ENCODE data around the gene ARL14EPL. TPM values are rescaled to one million over a fixed set of nuclear protein-coding genes. Genes with fewer than 3 reads are reported as not detected.

Gene ARL14EPL
- total RNA-seq, 2 experiments from 2014 or later = not detected

DNA sequence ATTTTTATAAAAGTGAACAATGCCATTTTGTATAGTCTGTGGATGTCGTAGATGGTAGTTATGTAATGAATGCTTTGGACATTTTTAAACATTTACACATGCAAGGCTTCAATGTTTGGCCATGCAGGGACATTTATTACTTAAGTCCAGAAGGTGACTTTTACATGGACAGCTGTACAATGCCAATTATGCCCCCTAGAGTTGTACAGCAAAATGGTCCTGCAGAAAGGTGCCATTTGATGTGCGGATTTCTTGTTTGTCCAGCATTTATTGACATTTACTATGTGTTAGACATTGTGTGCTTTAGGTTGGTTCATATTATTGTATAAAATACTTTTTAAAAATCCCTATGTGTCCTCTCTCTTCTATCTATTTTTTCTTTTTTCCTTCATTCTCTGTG, 30.1 kb downstream of the ARL14EPL start:
- POLR2A ChIA-PET = no interaction called here
- Mint-ChIP-seq H3K27me3 (peaks cover 11% of the 10 kb centered on the region), H3K9me3 (no peaks in the 10 kb centered on the region), H3K4me1 (ENCODE audit: low read depth) (no peaks in the 10 kb centered on the region), H3K36me3 (ENCODE audit: low read depth) (no peaks in the 10 kb centered on the region), H3K4me3 (no peak overlapping the region), H3K27ac (no peak overlapping the region)
- DNase-seq (no peak), ATAC-seq (no peak)
- intact Hi-C loops (cut with micrococcal nuclease) = no loop called here
- CTCF ChIA-PET = no interaction called here
- TF ChIP-seq, protein P1, sequence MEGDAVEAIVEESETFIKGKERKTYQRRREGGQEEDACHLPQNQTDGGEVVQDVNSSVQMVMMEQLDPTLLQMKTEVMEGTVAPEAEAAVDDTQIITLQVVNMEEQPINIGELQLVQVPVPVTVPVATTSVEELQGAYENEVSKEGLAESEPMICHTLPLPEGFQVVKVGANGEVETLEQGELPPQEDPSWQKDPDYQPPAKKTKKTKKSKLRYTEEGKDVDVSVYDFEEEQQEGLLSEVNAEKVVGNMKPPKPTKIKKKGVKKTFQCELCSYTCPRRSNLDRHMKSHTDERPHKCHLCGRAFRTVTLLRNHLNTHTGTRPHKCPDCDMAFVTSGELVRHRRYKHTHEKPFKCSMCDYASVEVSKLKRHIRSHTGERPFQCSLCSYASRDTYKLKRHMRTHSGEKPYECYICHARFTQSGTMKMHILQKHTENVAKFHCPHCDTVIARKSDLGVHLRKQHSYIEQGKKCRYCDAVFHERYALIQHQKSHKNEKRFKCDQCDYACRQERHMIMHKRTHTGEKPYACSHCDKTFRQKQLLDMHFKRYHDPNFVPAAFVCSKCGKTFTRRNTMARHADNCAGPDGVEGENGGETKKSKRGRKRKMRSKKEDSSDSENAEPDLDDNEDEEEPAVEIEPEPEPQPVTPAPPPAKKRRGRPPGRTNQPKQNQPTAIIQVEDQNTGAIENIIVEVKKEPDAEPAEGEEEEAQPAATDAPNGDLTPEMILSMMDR (IDR thresholded peaks at IDR 0.05) = no peak

DNA sequence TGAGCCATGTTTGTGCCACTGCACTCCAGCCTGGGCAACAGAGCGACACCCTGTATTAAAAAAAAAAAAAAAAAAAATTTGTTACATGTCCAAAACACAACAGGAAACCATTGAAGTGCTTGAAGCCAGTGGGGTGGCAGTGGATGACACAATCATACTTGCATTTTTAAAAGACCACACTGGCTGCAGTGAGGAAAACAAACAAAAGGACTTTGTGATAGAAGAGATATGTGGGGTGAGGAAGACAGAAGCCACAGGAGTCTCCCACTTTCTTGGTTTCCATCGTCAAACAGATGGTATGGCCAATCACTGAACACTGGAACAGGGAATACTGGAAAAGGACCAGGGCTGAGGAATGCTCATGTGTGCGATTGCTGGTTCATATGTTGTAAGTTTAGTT, 31.7 kb downstream of the ARL14EPL start:
- no peak for DNase-seq
- Mint-ChIP-seq H3K9me3 (no peaks in the 10 kb centered on the region), H3K36me3 (ENCODE audit: low read depth) (no peaks in the 10 kb centered on the region), H3K27me3 (peaks cover 9% of the 10 kb centered on the region), H3K4me1 (ENCODE audit: low read depth) (no peaks in the 10 kb centered on the region), H3K27ac (no peak overlapping the region), H3K4me3 (no peak overlapping the region)
- intact Hi-C loops (cut with micrococcal nuclease) = no loop called here
- TF ChIP-seq, protein P1 (IDR thresholded peaks at IDR 0.05) = no peak
- POLR2A ChIA-PET = no interaction called here
- CTCF ChIA-PET = no interaction called here
- no peak for ATAC-seq

DNA sequence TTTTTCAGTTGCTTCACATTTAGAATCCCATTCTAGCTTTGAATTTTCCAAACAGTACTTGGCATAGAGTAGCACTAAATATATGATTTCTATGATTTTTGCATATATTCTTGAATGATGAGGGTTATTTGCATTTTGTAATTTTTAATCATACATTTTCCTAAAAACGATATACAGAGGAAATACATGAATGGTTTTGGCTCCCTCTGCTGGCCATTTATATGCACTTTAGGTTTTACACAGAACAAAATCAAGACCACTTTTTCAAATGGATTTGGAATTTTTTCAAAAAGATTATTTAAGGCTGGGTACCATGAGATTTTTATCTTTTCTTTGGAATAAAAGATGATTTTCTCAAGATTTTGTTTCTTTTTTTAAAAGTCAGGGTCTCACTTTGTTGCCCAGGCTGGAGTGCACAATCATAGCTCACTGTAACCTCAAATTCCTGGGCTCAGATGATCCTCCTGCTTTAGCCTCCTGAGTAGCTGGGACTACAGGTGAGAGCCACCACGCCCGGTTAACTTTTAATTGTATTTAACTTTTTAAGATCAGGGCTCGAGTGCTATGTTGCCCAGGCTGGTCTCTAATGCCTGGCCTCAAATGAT, 35.9 kb downstream of the ARL14EPL start:
- CTCF ChIA-PET = interaction anchor here (0.6 to 2.1 kb wide), 21 partner anchors 8 to 759 kb away, joined by 3 to 18 read pairs (median 3); partner anchors contain the start of gene LVRN
- no peaks in the 10 kb centered on the region for H3K36me3 Mint-ChIP-seq (ENCODE audit: low read depth)
- H3K27ac Mint-ChIP-seq = no peak overlapping the region
- no peaks in the 10 kb centered on the region for H3K9me3 Mint-ChIP-seq
- no peak overlapping the region for H3K4me3 Mint-ChIP-seq
- ATAC-seq (no peak), DNase-seq (peak; percentile 63)
- no peaks in the 10 kb centered on the region for H3K4me1 Mint-ChIP-seq (ENCODE audit: low read depth)
- TF ChIP-seq, protein P1 (IDR thresholded peaks at IDR 0.05) = peak; percentile 80
- POLR2A ChIA-PET = no interaction called here
- H3K27me3 Mint-ChIP-seq = peaks cover 20% of the 10 kb centered on the region
- intact Hi-C loops (cut with micrococcal nuclease) = loop anchor here (2.0 to 5.0 kb wide), 2 partner anchors 231 to 433 kb away; no protein-coding TSS in a partner anchor

DNA sequence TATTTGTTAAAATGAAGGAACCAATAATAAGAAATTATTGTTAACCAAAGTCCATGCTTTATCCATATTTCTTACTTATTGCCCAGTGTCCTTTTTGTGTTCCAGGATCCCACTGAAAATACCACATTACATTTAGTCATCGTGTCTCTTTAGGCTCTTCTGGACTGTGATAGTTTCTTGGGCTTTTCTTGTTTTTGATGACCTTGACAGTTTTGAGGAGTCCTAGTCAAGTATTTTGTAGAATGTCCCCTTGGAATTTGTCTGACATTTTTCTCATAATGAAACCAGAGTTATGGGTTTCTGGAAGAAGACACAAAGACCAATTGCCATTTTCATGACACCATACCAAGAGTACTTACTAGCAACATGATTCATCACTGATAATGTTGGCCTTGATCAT, 38.9 kb downstream of the ARL14EPL start:
- Mint-ChIP-seq H3K9me3 (no peaks in the 10 kb centered on the region), H3K27ac (no peak overlapping the region), H3K36me3 (ENCODE audit: low read depth) (no peaks in the 10 kb centered on the region), H3K4me1 (ENCODE audit: low read depth) (peaks cover 13% of the 10 kb centered on the region), H3K4me3 (no peak overlapping the region), H3K27me3 (peaks cover 19% of the 10 kb centered on the region)
- ChIA-PET CTCF (interaction anchor here (0.9 kb wide), 1 partner anchor 436 kb away, joined by 3 read pairs; no protein-coding TSS in a partner anchor), POLR2A (no interaction called here)
- ATAC-seq = no peak
- intact Hi-C loops (cut with micrococcal nuclease) = no loop called here
- DNase-seq = no peak
- TF ChIP-seq, protein P1 (IDR thresholded peaks at IDR 0.05) = no peak

DNA sequence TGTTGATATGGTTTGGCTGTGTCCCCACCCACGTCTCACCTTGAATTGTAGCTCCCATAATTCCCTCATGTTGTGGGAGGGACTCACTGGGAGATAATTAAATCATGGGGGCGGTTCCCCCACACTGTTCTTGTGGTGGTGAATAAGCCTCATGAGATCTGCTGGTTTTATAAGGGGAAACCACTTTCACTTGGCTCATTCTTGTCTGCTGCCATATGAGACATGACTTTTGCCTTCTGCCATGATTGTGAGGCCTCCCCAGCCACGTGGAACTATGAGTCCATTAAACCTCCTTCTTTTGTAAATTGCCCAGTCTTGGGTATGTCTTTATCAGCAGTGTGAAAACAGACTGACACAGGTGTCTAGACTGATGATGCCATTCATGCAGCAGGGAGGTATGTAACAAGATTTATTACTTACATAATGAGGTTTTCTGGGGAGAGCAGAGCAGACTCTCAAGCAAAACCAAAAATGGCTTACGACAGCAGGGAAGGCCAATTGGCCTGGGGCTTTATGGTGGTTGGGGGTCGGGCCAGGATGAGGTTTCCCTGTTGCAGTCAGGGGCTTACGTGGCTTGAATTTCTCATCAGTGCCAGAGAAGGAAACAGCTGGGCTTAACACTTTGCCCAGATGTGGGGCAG, 43.0 kb downstream of the ARL14EPL start:
- Mint-ChIP-seq H3K4me3 (peak overlapping the region; percentile 43), H3K27me3 (peaks cover 11% of the 10 kb centered on the region), H3K9me3 (no peaks in the 10 kb centered on the region), H3K27ac (peak overlapping the region; percentile 63), H3K36me3 (ENCODE audit: low read depth) (peaks cover 2% of the 10 kb centered on the region), H3K4me1 (ENCODE audit: low read depth) (peaks cover 24% of the 10 kb centered on the region)
- ChIA-PET POLR2A (interaction anchor here (1.3 to 2.2 kb wide), 2 partner anchors 10 to 234 kb away, joined by 3 to 17 read pairs; partner anchors contain the start of genes AP3S1, ATG12 and COMMD10), CTCF (interaction anchor here (2.0 kb wide), 1 partner anchor 7 kb away, joined by 18 read pairs; no protein-coding TSS in a partner anchor)
- DNase-seq (peak; percentile 48), ATAC-seq (peak; percentile 34)
- TF ChIP-seq, protein P1 (IDR thresholded peaks at IDR 0.05) = no peak
- intact Hi-C loops (cut with micrococcal nuclease) = no loop called here
